ENCODE results near the gene PEF1.

DNA sequence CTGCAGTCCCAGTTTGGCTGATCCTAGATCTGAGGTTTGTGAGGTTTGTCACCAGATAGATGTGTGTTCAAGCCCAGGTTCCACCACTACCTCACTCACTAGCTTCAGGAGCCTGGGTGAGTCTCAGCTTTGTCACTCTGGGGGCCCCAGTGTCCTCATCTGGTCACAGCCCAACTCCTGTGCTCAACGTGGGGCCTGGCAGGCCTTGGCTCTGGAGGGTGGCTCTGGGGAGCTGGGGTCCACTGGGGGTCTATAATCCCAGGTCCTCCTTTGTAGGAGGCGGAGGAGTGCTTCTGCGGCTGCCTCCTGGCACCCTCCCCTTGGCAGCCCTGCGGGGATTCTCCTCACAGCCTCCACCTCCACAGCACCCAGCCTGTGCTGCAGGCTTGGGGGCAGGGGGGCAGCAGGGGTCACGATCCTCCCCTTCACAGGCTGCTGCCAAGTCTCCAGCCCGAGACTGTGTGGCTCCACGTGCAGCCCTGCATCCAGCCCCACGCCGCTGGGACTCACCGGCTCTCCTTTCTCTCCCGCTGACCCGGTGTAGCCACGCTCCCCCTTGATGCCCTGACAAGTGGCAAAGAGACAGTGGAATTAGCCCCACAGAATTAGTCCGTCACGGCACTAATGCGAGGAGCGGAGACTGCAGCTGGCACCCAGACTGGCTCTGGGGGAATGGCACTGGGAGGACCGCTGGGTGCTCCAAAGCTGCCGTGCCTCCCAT is 22.5 kb upstream of the PEF1 start:
- TF ChIP-seq, protein P1, sequence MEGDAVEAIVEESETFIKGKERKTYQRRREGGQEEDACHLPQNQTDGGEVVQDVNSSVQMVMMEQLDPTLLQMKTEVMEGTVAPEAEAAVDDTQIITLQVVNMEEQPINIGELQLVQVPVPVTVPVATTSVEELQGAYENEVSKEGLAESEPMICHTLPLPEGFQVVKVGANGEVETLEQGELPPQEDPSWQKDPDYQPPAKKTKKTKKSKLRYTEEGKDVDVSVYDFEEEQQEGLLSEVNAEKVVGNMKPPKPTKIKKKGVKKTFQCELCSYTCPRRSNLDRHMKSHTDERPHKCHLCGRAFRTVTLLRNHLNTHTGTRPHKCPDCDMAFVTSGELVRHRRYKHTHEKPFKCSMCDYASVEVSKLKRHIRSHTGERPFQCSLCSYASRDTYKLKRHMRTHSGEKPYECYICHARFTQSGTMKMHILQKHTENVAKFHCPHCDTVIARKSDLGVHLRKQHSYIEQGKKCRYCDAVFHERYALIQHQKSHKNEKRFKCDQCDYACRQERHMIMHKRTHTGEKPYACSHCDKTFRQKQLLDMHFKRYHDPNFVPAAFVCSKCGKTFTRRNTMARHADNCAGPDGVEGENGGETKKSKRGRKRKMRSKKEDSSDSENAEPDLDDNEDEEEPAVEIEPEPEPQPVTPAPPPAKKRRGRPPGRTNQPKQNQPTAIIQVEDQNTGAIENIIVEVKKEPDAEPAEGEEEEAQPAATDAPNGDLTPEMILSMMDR (conservative IDR thresholded peaks at IDR 0.05; ENCODE audit: low read depth, low read length) = no peak
- TF ChIP-seq EZH2 (IDR thresholded peaks at IDR 0.05; ENCODE audit: low read length, unreplicated experiment) (no peak), EZH2phosphoT487 (IDR thresholded peaks at IDR 0.05; ENCODE audit: borderline replicate concordance, low read length) (no peak)
